H1 (cell line): ENCODE results near the gene FCAMR. TPM values are rescaled to one million over a fixed set of nuclear protein-coding genes. Genes with fewer than 3 reads are reported as not detected.

ENCODE experiments used
- CTCF ChIA-PET: fragments of 300-600 bp; sonication (Branson Sonifier 250); formaldehyde crosslinking; loops from one replicate; lab custom pipeline; 2021; ENCODE audit not compliant: partially characterized antibody; lab: Charles Lee
- POLR2A ChIA-PET: fragments of 300-600 bp; sonication (Branson Sonifier 250); formaldehyde crosslinking; loops from one replicate; lab custom pipeline; 2021; ENCODE audit warnings: inconsistent platforms; ENCODE audit not compliant: partially characterized antibody; lab: Charles Lee
- DNase-seq, 2 experiments: peaks; one replicate each; pipeline versions ENCODE4 v3.0.0 to v3.0.0-alpha.2; 2010 to 2022; ENCODE audit warnings: low spot score in 2 of 2, low read depth in 1 of 2, mixed read lengths in 1 of 2
- FAIRE-seq: peaks from 2 replicates; lab custom pipeline; 2011; peaks lifted over from hg19 to GRCh38; lab: Jason Lieb, UNC
- H2AFZ ChIP-seq: 2 replicates; pipeline ENCODE4 v1.8.1; 2012; ENCODE audit warnings: low read length, inconsistent platforms
- H2AK5ac ChIP-seq: 2 replicates; pipeline ENCODE4 v1.6.1; 2013; ENCODE audit warnings: low read depth, low read length
- H2BK120ac ChIP-seq: replicated peaks from 2 replicates; pipeline ENCODE3; 2013; ENCODE audit warnings: low read depth, low read length, inconsistent platforms
- H2BK12ac ChIP-seq: 2 replicates; pipeline ENCODE4 v1.6.1; 2013; ENCODE audit warnings: low read depth, low read length
- H2BK15ac ChIP-seq: 2 replicates; pipeline ENCODE4 v1.6.1; 2013; ENCODE audit warnings: low read length
- H2BK20ac ChIP-seq: 2 replicates; pipeline ENCODE4 v1.6.1; 2013; ENCODE audit warnings: low read length
- H2BK5ac ChIP-seq: 2 replicates; pipeline ENCODE4 v1.6.1; 2013; ENCODE audit warnings: low read depth, low read length
- H3K14ac ChIP-seq: 2 replicates; pipeline ENCODE4 v1.6.1; 2013; ENCODE audit warnings: inconsistent platforms; ENCODE audit not compliant: insufficient read length
- H3K18ac ChIP-seq: 2 replicates; pipeline ENCODE4 v1.6.1; 2013; ENCODE audit warnings: low read length; ENCODE audit errors: extremely low read depth
- H3K23ac ChIP-seq: 2 replicates; pipeline ENCODE4 v1.6.1; 2013; ENCODE audit warnings: inconsistent platforms; ENCODE audit not compliant: insufficient read length
- H3K23me2 ChIP-seq: 2 replicates; pipeline ENCODE4 v1.6.1; 2013; ENCODE audit warnings: low read depth, low read length
- H3K27ac ChIP-seq: 2 replicates; pipeline ENCODE4 v1.6.1; 2011; ENCODE audit warnings: low read depth, low read length, inconsistent platforms
- H3K27me3 ChIP-seq, 4 experiments: replicated peaks in 1 of 4; 1 replicate in 1 of 4; 2 replicates in 3 of 4; pipeline versions ENCODE4 v1.6.1 to v1.8.1; 2011 to 2013; ENCODE audit warnings: low read length in 3 of 4, mild to moderate bottlenecking in 3 of 4, inconsistent platforms in 2 of 4, mixed read lengths in 2 of 4, moderate library complexity in 1 of 4; ENCODE audit not compliant: control insufficient read depth in 3 of 4, insufficient read depth in 3 of 4; ENCODE audit errors: extremely low read depth in 1 of 4
- H3K36me3 ChIP-seq, 4 experiments: 2 replicates each; pipeline versions ENCODE4 v1.6.1 to v1.8.1; 2011 to 2013; ENCODE audit warnings: mild to moderate bottlenecking in 4 of 4, low read length in 3 of 4, moderate library complexity in 2 of 4, control low read depth in 1 of 4, inconsistent platforms in 1 of 4; ENCODE audit not compliant: insufficient read depth in 4 of 4, control insufficient read depth in 2 of 4
- H3K4ac ChIP-seq: replicated peaks from 2 replicates; pipeline ENCODE3; 2013; ENCODE audit warnings: low read length, low read depth, mixed read lengths, inconsistent platforms; ENCODE audit not compliant: insufficient read length
- H3K4me1 ChIP-seq, 4 experiments: replicated peaks in 1 of 4; 1 replicate in 1 of 4; 2 replicates in 3 of 4; pipeline versions ENCODE4 v1.6.1 to v1.8.1; 2011 to 2013; ENCODE audit warnings: low read length in 3 of 4, inconsistent platforms in 2 of 4, mixed read lengths in 1 of 4; ENCODE audit not compliant: insufficient read depth in 4 of 4, control insufficient read depth in 3 of 4
- H3K4me2 ChIP-seq, 2 experiments: 2 replicates each; pipeline versions ENCODE4 v1.6.1 to v1.8.1; 2011 to 2013; ENCODE audit warnings: low read depth in 2 of 2, low read length in 2 of 2, control low read depth in 1 of 2, inconsistent platforms in 1 of 2, mild to moderate bottlenecking in 1 of 2; ENCODE audit not compliant: insufficient read depth in 1 of 2
- H3K4me3 ChIP-seq, 4 experiments: fragments of 200-600, 300-600 bp in 1 of 4; sonication (generic), shearing (Covaris generic), sonication (Bioruptor Twin) in 1 of 4; 2 replicates each; pipeline versions ENCODE4 v1.5.1 to v1.8.1; 2011 to 2016; ENCODE audit warnings: low read length in 4 of 4, low read depth in 3 of 4, control low read depth in 2 of 4, inconsistent platforms in 2 of 4, mild to moderate bottlenecking in 2 of 4, mixed read lengths in 1 of 4, moderate library complexity in 1 of 4; ENCODE audit not compliant: insufficient read depth in 2 of 4; ENCODE audit errors: extremely low read depth in 1 of 4
- H3K56ac ChIP-seq: replicated peaks from 2 replicates; pipeline ENCODE3; 2013; ENCODE audit warnings: low read depth, mild to moderate bottlenecking, mixed read lengths, low read length, inconsistent platforms; ENCODE audit not compliant: insufficient read length
- H3K79me1 ChIP-seq: 2 replicates; pipeline ENCODE4 v1.6.1; 2013; ENCODE audit warnings: low read depth, low read length, control low read depth
- H3K79me2 ChIP-seq, 2 experiments: 2 replicates each; pipeline versions ENCODE4 v1.6.1 to v1.8.1; 2012 to 2013; ENCODE audit warnings: low read length in 2 of 2, mild to moderate bottlenecking in 2 of 2, inconsistent platforms in 1 of 2; ENCODE audit not compliant: insufficient read depth in 2 of 2, control insufficient read depth in 1 of 2
- H3K9ac ChIP-seq, 4 experiments: replicated peaks in 1 of 4; 1 replicate in 1 of 4; 2 replicates in 3 of 4; pipeline versions ENCODE4 v1.6.1 to v1.8.1; 2011 to 2013; ENCODE audit warnings: low read depth in 3 of 4, low read length in 3 of 4, control low read depth in 2 of 4, mild to moderate bottlenecking in 2 of 4, moderate library complexity in 2 of 4, inconsistent platforms in 1 of 4; ENCODE audit errors: extremely low read depth in 1 of 4
- H3K9me3 ChIP-seq, 2 experiments: 2 replicates each; pipeline versions ENCODE4 v1.6.1 to v1.8.1; 2012 to 2013; ENCODE audit warnings: mild to moderate bottlenecking in 2 of 2, moderate library complexity in 2 of 2, control low read depth in 1 of 2, inconsistent platforms in 1 of 2, low read depth in 1 of 2, low read length in 1 of 2, mixed read lengths in 1 of 2; ENCODE audit not compliant: insufficient read depth in 2 of 2
- H4K20me1 ChIP-seq, 2 experiments: replicated peaks in 1 of 2; 2 replicates each; pipeline versions ENCODE3 to v1.8.1; 2011 to 2013; ENCODE audit warnings: inconsistent platforms in 2 of 2, low read length in 2 of 2, mild to moderate bottlenecking in 1 of 2; ENCODE audit not compliant: insufficient read depth in 2 of 2, control insufficient read depth in 1 of 2
- H4K5ac ChIP-seq: 2 replicates; pipeline ENCODE4 v1.6.1; 2013; ENCODE audit warnings: low read length, low read depth, mixed read lengths, inconsistent platforms; ENCODE audit not compliant: insufficient read length
- H4K8ac ChIP-seq: 2 replicates; pipeline ENCODE4 v1.8.0; 2013; ENCODE audit warnings: mild to moderate bottlenecking, moderate library complexity, low read length, inconsistent platforms; ENCODE audit not compliant: insufficient read depth; ENCODE audit errors: extremely low read depth
- H4K91ac ChIP-seq: replicated peaks from 2 replicates; pipeline ENCODE3; 2013; ENCODE audit warnings: low read length, mixed read lengths, inconsistent platforms; ENCODE audit not compliant: insufficient read length
- CBX8 ChIP-seq: fragments of 300-800, 300-1000 bp; sonication (generic); IDR thresholded peaks from 2 replicates; pipeline ENCODE4 v1.7.1; 2016; ENCODE audit warnings: low read depth, low read length, borderline replicate concordance
- EGR1 ChIP-seq: IDR thresholded peaks from 2 replicates; pipeline ENCODE4 v1.6.1; 2011; ENCODE audit warnings: low read depth, low read length, borderline replicate concordance
- EZH2 ChIP-seq: fragments of 200-600 bp; sonication (generic); IDR thresholded peaks from 2 replicates; pipeline ENCODE4 v1.7.1; 2012; ENCODE audit warnings: low read depth, mild to moderate bottlenecking, moderate library complexity, low read length, inconsistent platforms; ENCODE audit not compliant: severe bottlenecking
- GABPA ChIP-seq: IDR thresholded peaks from 2 replicates; pipeline ENCODE4 v1.6.1; 2011; ENCODE audit warnings: mild to moderate bottlenecking, low read length, moderate library complexity, borderline replicate concordance; ENCODE audit not compliant: insufficient read depth
- HDAC6 ChIP-seq: IDR thresholded peaks from one replicate; pipeline ENCODE4 v1.7.1; 2012; ENCODE audit warnings: low read depth, mild to moderate bottlenecking, inconsistent platforms, low read length, moderate library complexity
- MAFK ChIP-seq: IDR thresholded peaks from 2 replicates; pipeline ENCODE4 v1.6.1; 2012; ENCODE audit warnings: low read depth, mild to moderate bottlenecking, improper control_type of control experiment, low read length
- RFX5 ChIP-seq: IDR thresholded peaks from 2 replicates; pipeline ENCODE4 v1.6.1; 2011; ENCODE audit warnings: low read depth, low read length, improper control_type of control experiment, borderline replicate concordance
- SAP30 ChIP-seq: fragments of 300-600 bp; sonication (generic); IDR thresholded peaks from 2 replicates; pipeline ENCODE4 v1.7.1; 2012; ENCODE audit warnings: low read length, moderate library complexity, mild to moderate bottlenecking, inconsistent platforms; ENCODE audit not compliant: insufficient read depth, insufficient replicate concordance
- TEAD4 ChIP-seq: IDR thresholded peaks from 2 replicates; pipeline ENCODE4 v1.6.1; 2012; ENCODE audit warnings: low read depth, low read length, inconsistent platforms, mixed read lengths
- WGBS, 2 experiments: shearing (Covaris generic) in 1 of 2; methylation state at CpG; one replicate each; pipeline versions ENCODE4 v1.1.6 to v1.1.7; 2013 to 2015; ENCODE audit warnings: low lambda C conversion rate in 2 of 2, mixed read lengths in 2 of 2, inconsistent platforms in 1 of 2, low coverage in 1 of 2, missing lambda C conversion rate in 1 of 2; ENCODE audit not compliant: insufficient replicate concordance in 2 of 2, insufficient coverage in 1 of 2, insufficient read length in 1 of 2; ENCODE audit errors: extremely low coverage in 1 of 2, missing lambda C conversion rate in 1 of 2; 5-methylcytosine and 5-hydroxymethylcytosine counted together
- polyA plus RNA-seq, 7 experiments: library from polyadenylated mRNA; depleted of rRNA in 3 of 7; stranded (reverse) in 5 of 7; unstranded in 2 of 7; fragments of >200 nt in 5 of 7; fragments of 200-250 nt in 2 of 7; gene quantifications; 1 replicate in 5 of 7; 2 replicates in 1 of 7; 4 replicates in 1 of 7; pipeline versions ENCODE4 v1.2.1 to v1.2.3, GENCODE V29; 2011 to 2013; ENCODE audit warnings: missing spikeins in 2 of 7, mixed read lengths in 2 of 7
- total RNA-seq: library from RNA; stranded (reverse); fragmentation: NEBNext Ultra II Directional; extraction: Animal tissue kit (Norgen Biotek cat#: 25700); gene quantifications from 2 replicates; pipeline ENCODE4 v1.2.1, GENCODE V29; 2021

FCAMR gene
- total and polyA plus RNA-seq, 2 of the 8 experiments (the other 6 are each of a cell fraction or from before 2014, with no cell fraction given), result not detected

DNA sequence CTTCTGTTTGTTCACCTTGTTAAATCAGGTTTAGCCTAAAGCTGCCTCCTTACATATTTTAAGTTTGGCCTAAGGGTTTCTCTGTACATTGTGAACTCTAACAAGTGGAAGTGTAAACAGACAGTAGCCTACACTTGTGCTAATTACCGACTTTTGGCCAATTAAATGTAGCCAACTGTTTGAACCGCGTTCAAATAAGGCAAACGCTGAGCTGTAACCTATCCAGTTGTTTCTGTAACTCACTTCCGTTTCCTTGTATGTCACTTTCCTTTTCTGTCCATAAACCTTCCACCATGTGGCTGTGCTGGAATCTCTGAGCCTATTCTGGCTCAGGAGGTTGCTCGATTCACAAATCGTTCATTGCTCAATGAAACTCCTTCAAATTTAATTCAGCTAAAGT lies 8.0 kb upstream of the FCAMR start:
- WGBS, 2 experiments, result 91% methylated on average over 7 of the region's 7 CpGs; no CpG with 5 or more reads in 1 of the 2 experiments

More for the DNA sequence above, 8.0 kb upstream of the FCAMR start:
- no peaks in the 10 kb centered on the region for H3K36me3 ChIP-seq
- no peak overlapping the region for H3K4me2 ChIP-seq
- no peak overlapping the region for H2BK15ac ChIP-seq
- no peak overlapping the region for H4K8ac ChIP-seq
- no peak overlapping the region for H2BK120ac ChIP-seq
- TF ChIP-seq EGR1 (no peak), RFX5 (no peak), HDAC6 (no peak), TEAD4 (no peak), GABPA (no peak), EZH2 (no peak), CBX8 (no peak), MAFK (no peak), SAP30 (no peak)
- TF ChIP-seq, all 59 proteins: peak for 0
- H3K23me2 ChIP-seq, result no peaks in the 10 kb centered on the region
- FAIRE-seq (no peak), DNase-seq (no peak)
- CTCF ChIA-PET, result interaction anchor here (0.6 to 8.9 kb wide), 9 partner anchors 13 to 253 kb away, joined by 3 to 188 read pairs (median 4); partner anchors contain the start of genes IL20 and PIGR
- no peak overlapping the region for H4K5ac ChIP-seq
- H3K23ac ChIP-seq, result no peak overlapping the region
- no peaks in the 10 kb centered on the region for H3K79me2 ChIP-seq
- no peak overlapping the region for H2AK5ac ChIP-seq
- H3K18ac ChIP-seq, result no peak overlapping the region
- no peak overlapping the region for H4K91ac ChIP-seq
- H2BK5ac ChIP-seq, result no peak overlapping the region
- POLR2A ChIA-PET, result no interaction called here
- H3K79me1 ChIP-seq, result no peaks in the 10 kb centered on the region
- H3K27me3 ChIP-seq, result no peaks in the 10 kb centered on the region
- no peak overlapping the region for H3K4me3 ChIP-seq
- no peak overlapping the region for H3K56ac ChIP-seq
- no peak overlapping the region for H2BK20ac ChIP-seq
- no peaks in the 10 kb centered on the region for H4K20me1 ChIP-seq
- H3K27ac ChIP-seq, result no peak overlapping the region
- H2BK12ac ChIP-seq, result no peak overlapping the region
- no peak overlapping the region for H3K14ac ChIP-seq
- H3K4ac ChIP-seq, result no peak overlapping the region
- no peaks in the 10 kb centered on the region for H3K9me3 ChIP-seq
- no peak overlapping the region for H3K9ac ChIP-seq
- H2AFZ ChIP-seq, result no peak overlapping the region
- H3K4me1 ChIP-seq, result peaks cover 0 to 3% (median 2%) of the 10 kb centered on the region in 4 experiments; a peak in 4 of 7 replicates
